Muscle layer of duodenum (tissue), 2 donors: ENCODE data around the gene QKI.

Source experiments
- H3K27ac ChIP-seq: one replicate; pipeline ENCODE4 v1.7.0; 2013; ENCODE audit warnings: mild to moderate bottlenecking, low read length
- H3K27me3 ChIP-seq: one replicate; pipeline ENCODE4 v1.7.0; 2013; ENCODE audit warnings: low read depth, mild to moderate bottlenecking, control low read depth, low read length
- H3K36me3 ChIP-seq, 2 donors: one replicate each; pipeline ENCODE4 v1.7.0; 2013; ENCODE audit warnings: low read length in 2 of 2, control low read depth in 1 of 2, mild to moderate bottlenecking in 1 of 2; ENCODE audit not compliant: insufficient read depth in 2 of 2, control insufficient read depth in 1 of 2
- H3K4me1 ChIP-seq, 2 donors: one replicate each; pipeline ENCODE4 v1.7.0; 2013; ENCODE audit warnings: low read length in 2 of 2, mild to moderate bottlenecking in 2 of 2, control low read depth in 1 of 2, moderate library complexity in 1 of 2; ENCODE audit not compliant: insufficient read depth in 2 of 2, control insufficient read depth in 1 of 2
- H3K4me3 ChIP-seq, 2 donors: one replicate each; pipeline ENCODE4 v1.7.0; 2013; ENCODE audit warnings: low read length in 2 of 2, low read depth in 1 of 2, mild to moderate bottlenecking in 1 of 2
- H3K9me3 ChIP-seq, 2 donors: one replicate each; pipeline ENCODE4 v1.7.0; 2013; ENCODE audit warnings: low read length in 2 of 2, control low read depth in 1 of 2, mild to moderate bottlenecking in 1 of 2; ENCODE audit not compliant: control insufficient read depth in 1 of 2
- donor health status: healthy.

The QKI gene

DNA sequence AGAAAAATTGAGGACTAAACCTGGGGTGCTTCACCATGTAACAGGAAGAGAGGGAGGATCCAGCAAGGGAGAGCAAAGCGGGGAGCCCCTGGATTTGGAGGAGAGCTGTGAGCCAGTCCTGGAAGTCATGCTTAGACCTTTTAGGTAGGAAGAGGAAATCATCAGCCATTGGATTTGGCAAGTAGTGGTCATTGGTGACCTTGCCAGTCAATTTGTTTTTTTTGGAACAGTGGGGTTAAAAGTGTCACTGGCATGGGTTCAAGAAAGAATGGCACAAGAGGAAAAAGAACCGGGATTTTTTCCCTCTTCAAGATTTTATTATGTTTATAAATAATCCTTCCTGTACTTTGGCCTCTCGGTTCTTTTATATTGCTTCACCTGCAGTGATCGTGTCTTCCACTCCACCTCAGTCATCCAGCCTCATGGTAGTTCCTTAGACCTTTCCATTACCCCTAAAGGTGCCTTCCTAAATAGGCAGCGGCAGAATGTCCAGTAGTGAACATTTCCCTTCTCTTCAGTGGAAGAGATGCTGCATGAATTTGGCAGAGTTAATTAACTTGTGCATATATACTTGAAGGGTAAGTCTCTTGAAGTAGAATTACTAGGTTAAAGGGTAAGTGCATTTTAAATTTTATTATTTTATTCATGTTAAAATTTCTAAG lies 124.7 kb downstream of the QKI start:
- H3K27ac ChIP-seq: no peak overlapping the region
- H3K36me3 ChIP-seq: no peaks in the 10 kb centered on the region
- H3K4me3 ChIP-seq: no peak overlapping the region
- no peaks in the 10 kb centered on the region for H3K27me3 ChIP-seq
- H3K9me3 ChIP-seq: no peaks in the 10 kb centered on the region
- H3K4me1 ChIP-seq: peaks cover 0 to 10% of the 10 kb centered on the region in 2 donors

DNA sequence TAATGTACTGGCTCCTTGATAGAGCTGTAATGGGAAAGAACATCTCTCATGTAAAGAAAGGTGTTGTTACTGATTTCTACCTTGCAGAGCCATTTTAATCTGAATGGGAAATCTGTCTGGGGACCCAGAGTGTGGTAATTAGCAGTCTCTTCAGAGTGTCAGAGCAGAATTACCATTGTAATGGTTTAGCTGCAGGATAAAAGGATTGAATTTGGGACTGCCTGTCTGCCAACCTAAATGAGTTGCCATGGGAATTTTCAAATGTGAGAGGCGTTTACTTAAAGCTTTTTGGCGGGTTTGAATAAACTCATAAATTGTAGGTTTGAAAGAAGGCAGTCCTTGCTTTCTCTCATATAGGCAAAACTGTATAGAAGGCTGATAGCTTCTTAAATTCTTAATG lies 128.8 kb downstream of the QKI start:
- no peaks in the 10 kb centered on the region for H3K27me3 ChIP-seq
- no peak overlapping the region for H3K4me3 ChIP-seq
- no peak overlapping the region for H3K27ac ChIP-seq
- H3K4me1 ChIP-seq: peaks cover 0 to 10% of the 10 kb centered on the region in 2 donors
- H3K9me3 ChIP-seq: no peaks in the 10 kb centered on the region
- peaks cover 0 to 4% of the 10 kb centered on the region in 2 donors for H3K36me3 ChIP-seq

DNA sequence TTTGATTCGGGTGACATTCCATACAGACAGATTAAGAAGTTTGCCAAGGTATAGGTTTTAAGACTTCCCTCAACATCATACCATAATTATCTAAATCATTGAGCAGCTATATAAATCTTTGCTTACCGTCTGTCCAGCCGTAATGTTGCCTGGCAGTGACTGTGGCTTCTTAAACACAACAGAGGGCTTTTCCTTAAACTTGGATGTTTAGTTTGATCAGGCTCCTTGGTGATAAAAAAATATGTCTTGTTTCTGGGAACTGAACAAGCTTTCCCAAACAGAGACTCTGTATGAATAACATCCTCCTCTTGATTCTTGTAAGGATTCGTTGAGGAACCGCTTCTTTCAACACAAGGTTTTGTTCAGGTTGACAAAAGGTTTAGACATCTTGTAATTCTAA lies 130.9 kb downstream of the QKI start:
- H3K27me3 ChIP-seq: no peaks in the 10 kb centered on the region
- H3K4me3 ChIP-seq: no peak overlapping the region
- no peaks in the 10 kb centered on the region for H3K9me3 ChIP-seq
- H3K4me1 ChIP-seq: no peaks in the 10 kb centered on the region
- H3K27ac ChIP-seq: no peak overlapping the region
- peaks cover 0 to 4% of the 10 kb centered on the region in 2 donors for H3K36me3 ChIP-seq

DNA sequence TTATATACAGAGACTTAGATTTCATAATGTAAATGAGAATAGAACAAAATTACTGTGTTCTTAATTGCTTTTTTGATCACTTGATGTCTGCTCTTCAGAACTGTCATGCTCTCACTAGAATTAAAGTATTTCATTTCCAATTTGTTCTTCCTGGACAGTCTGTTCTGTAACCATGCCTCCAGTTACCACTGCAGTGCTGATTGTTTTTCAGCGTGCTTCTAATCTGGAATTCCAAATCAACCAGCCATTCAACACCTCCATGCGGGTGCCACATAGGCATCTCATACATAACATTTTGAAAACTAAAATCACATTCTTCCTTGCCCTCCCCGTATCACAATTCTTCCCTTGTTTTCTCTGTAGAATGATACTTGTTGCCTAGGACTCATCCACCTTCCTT lies 132.8 kb downstream of the QKI start:
- H3K27ac ChIP-seq: no peak overlapping the region

DNA sequence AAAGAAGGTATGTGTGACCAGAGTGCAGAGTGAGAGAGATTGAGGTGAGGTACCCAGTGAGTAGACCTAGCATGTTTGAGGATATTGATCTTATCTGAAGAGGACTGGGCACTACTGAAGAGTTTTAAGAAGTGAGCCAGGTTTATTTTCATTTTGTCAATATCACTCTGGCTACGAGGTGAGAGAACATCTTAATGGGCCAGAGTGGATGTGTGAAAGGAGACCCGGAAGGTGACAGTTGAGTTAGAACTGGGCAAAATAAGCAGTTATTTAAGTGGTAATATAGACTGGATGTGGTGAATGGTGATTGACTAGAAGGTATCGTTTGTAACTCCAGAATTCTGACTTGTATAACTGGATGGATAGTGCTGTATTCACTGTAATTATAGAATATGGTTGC lies 134.1 kb downstream of the QKI start:
- no peak overlapping the region for H3K27ac ChIP-seq
- no peaks in the 10 kb centered on the region for H3K9me3 ChIP-seq
- no peaks in the 10 kb centered on the region for H3K27me3 ChIP-seq
- H3K36me3 ChIP-seq: peaks cover 0 to 4% of the 10 kb centered on the region in 2 donors
- no peak overlapping the region for H3K4me3 ChIP-seq
- H3K4me1 ChIP-seq: peaks cover 0 to 2% of the 10 kb centered on the region in 2 donors

More for the DNA sequence above, 132.8 kb downstream of the QKI start:
- H3K27me3 ChIP-seq: no peaks in the 10 kb centered on the region
- H3K9me3 ChIP-seq: no peaks in the 10 kb centered on the region
- H3K36me3 ChIP-seq: peaks cover 0 to 4% of the 10 kb centered on the region in 2 donors
- H3K4me1 ChIP-seq: no peaks in the 10 kb centered on the region
- no peak overlapping the region for H3K4me3 ChIP-seq

DNA sequence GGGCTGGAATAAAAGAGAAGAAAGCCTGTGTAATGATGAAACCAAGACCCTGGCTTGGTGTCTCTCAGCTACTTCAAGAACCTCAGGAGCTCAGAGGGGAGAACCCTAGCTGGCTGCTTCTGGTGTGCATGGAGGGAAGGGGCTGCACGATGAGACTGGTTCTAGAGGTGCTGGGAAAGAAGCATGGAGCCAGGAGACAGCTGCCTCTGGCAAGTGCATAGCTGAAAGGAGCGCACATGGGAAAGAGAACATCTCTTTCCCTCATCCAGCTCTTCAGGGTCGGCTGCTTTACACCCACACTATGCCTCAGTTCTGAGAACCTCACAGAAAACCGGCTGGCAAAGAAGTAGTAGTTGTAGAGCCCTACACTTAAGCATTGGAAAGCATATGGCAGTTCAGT lies 139.5 kb downstream of the QKI start:
- H3K36me3 ChIP-seq: peaks cover 0 to 6% of the 10 kb centered on the region in 2 donors
- no peaks in the 10 kb centered on the region for H3K9me3 ChIP-seq
- H3K4me1 ChIP-seq: peaks cover 0 to 9% of the 10 kb centered on the region in 2 donors
- no peak overlapping the region for H3K27ac ChIP-seq
- H3K4me3 ChIP-seq: no peak overlapping the region
- H3K27me3 ChIP-seq: no peaks in the 10 kb centered on the region

DNA sequence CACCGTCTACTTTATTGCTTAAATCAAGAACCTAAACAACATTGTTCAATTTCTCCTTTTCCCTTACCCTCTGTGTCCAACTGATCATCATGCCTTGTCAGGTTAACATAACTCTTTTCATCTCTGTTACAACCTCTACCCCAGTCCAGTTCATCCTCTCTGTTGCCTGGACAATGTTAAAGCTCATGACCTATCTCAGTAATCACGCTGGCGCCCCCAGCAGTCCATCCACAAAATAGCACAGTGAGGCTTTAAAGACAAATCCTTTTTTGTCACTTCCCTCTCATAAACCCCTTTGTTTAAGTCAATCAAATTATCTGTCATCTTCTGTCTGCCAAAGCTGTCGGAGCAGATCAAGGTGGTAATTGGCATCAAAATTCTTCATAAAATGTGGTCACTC lies 140.1 kb downstream of the QKI start:
- Histone ChIP-seq H3K27me3 (no peaks in the 10 kb centered on the region), H3K4me1 (peaks cover 0 to 9% of the 10 kb centered on the region in 2 donors), H3K27ac (no peak overlapping the region), H3K9me3 (no peaks in the 10 kb centered on the region), H3K36me3 (peaks cover 0 to 6% of the 10 kb centered on the region in 2 donors), H3K4me3 (no peak overlapping the region)

DNA sequence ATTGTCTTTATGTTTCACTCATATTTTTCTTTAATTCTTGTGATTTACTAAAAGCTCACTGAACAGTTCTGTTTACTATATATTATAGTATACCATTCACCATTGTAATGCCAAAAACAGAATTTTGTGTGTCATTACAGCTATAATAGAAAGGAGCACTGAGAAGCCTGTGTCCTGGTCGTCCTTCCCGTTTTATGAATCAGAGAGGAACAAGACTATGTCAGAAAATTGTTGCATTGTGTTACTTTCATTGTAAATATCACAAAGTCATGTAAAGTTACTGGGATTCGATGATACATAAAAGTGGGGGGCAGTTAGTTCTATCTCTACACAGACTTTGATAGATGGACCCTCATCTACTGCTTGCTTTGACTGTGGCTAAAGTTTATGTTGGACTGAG lies 145.1 kb downstream of the QKI start:
- no peak overlapping the region for H3K27ac ChIP-seq

DNA sequence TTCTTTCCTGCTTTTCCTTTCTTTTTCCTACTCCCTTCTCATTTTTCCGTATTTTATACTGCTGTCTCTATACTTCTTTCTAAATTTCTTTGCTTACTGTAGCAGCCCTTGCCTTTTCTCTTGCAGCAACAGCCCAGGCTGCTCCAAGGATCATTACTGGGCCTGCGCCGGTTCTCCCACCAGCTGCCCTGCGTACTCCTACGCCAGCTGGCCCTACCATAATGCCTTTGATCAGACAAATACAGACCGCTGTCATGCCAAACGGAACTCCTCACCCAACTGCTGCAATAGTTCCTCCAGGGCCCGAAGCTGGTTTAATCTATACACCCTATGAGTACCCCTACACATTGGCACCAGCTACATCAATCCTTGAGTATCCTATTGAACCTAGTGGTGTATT lies 148.8 kb downstream of the QKI start:
- H3K27ac ChIP-seq: no peak overlapping the region
- no peaks in the 10 kb centered on the region for H3K9me3 ChIP-seq
- no peaks in the 10 kb centered on the region for H3K27me3 ChIP-seq
- peaks cover 11 to 17% of the 10 kb centered on the region in 2 donors for H3K36me3 ChIP-seq
- H3K4me3 ChIP-seq: no peak overlapping the region
- peaks cover 0 to 9% of the 10 kb centered on the region in 2 donors for H3K4me1 ChIP-seq

More for the DNA sequence above, 145.1 kb downstream of the QKI start:
- H3K27me3 ChIP-seq: no peaks in the 10 kb centered on the region
- H3K36me3 ChIP-seq: peaks cover 6 to 12% of the 10 kb centered on the region in 2 donors
- H3K4me3 ChIP-seq: no peak overlapping the region
- H3K4me1 ChIP-seq: peaks cover 0 to 4% of the 10 kb centered on the region in 2 donors
- no peaks in the 10 kb centered on the region for H3K9me3 ChIP-seq

DNA sequence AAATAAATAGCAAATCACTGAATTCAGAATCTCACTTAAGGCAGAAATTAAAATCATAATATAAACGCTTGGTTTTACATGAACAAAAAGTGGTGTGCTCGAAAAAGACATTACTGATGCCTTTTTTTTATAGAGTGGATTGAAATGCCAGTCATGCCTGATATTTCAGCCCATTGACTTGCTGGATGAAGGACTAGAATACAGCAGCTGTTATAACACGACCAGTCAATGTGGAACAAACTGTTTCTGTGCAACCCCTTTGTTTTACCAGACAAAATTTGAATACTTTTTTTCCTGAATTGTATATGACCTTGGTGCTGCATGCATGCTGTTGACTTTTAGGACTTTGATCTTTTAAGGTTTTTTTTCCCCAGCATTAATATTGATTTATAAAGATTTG lies 150.0 kb downstream of the QKI start:
- Histone ChIP-seq H3K27ac (no peak overlapping the region), H3K27me3 (no peaks in the 10 kb centered on the region), H3K4me1 (peaks cover 0 to 6% of the 10 kb centered on the region in 2 donors), H3K4me3 (no peak overlapping the region), H3K9me3 (no peaks in the 10 kb centered on the region), H3K36me3 (peaks cover 11 to 12% of the 10 kb centered on the region in 2 donors)

DNA sequence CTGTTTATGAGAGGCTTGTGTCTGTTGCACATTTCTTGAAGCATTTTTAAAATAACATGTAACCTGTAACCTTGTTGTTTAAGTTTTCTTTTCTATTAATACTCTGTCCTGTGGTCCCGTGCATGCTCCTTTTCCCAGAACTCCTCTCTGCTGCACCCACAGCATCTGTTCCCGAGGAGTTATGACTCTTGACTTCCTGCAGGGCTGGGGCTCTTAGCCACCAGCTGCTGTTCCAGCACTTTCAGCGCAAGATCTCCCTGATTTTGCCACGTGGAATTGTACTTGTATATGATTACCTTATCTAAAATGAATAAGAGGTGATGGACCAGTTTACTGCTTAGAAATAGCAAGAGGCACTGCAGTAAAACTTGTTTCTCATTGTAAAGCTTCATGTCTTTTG lies 150.6 kb downstream of the QKI start:
- H3K4me3 ChIP-seq: no peak overlapping the region
- no peaks in the 10 kb centered on the region for H3K27me3 ChIP-seq
- H3K9me3 ChIP-seq: no peaks in the 10 kb centered on the region
- H3K27ac ChIP-seq: no peak overlapping the region
- H3K36me3 ChIP-seq: peaks cover 11 to 12% of the 10 kb centered on the region in 2 donors
- H3K4me1 ChIP-seq: peaks cover 0 to 6% of the 10 kb centered on the region in 2 donors

DNA sequence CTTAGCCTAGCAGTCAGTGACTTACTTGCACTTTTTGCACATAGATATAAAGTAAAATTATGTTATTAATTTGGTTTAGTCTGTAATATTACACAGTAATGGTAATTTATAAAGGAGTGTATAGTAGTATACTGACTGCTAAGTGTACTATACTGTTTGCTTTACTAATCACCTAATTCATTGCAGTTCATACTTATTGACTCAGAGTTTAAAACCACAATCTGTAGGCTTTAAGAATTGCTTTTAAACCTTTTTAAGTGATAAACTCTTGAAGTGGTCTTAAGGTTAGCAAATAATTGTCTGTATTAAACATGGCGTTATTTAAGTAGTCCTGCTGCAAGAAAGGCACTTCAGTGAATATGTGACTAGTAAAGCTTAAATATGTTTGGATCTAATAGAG lies 151.5 kb downstream of the QKI start:
- H3K4me1 ChIP-seq: peaks cover 0 to 6% of the 10 kb centered on the region in 2 donors
- H3K27me3 ChIP-seq: no peaks in the 10 kb centered on the region
- no peaks in the 10 kb centered on the region for H3K9me3 ChIP-seq
- H3K36me3 ChIP-seq: peaks cover 11 to 21% of the 10 kb centered on the region in 2 donors
- H3K4me3 ChIP-seq: no peak overlapping the region
- no peak overlapping the region for H3K27ac ChIP-seq
